ENCODE results near the gene RPL9. TPM values are rescaled to one million over a fixed set of nuclear protein-coding genes. Genes with fewer than 3 reads are reported as not detected.
"Not testable (repeated sequence)": the region's sequence is repeated elsewhere in the genome, so short reads cannot be mapped to it uniquely, and the experiment has no call there.

Gene RPL9
- total RNA-seq, 1 donor, result 1,693 TPM

DNA sequence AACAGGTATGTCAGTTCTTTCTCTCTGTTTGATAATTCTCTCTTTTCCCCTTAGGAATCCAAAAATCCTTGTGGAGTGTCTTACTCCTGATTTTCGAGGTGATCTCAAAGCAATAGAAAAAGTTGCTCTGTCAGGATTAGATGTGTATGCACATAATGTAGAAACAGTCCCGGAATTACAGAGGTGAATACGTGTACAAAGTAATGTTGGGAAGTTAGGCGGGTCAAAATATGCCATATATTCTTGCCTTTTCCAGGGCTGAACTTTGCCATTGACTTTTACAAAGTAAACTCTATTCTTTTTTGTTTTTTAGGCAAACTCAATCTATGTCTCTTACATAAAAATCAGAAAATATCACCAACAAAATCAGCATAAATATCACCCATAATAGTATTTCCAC lies 8.7 kb upstream of the RPL9 start:
- DNase-seq (ENCODE audit: low read depth in 2 of 3, low spot score in 2 of 3), result no peak

DNA sequence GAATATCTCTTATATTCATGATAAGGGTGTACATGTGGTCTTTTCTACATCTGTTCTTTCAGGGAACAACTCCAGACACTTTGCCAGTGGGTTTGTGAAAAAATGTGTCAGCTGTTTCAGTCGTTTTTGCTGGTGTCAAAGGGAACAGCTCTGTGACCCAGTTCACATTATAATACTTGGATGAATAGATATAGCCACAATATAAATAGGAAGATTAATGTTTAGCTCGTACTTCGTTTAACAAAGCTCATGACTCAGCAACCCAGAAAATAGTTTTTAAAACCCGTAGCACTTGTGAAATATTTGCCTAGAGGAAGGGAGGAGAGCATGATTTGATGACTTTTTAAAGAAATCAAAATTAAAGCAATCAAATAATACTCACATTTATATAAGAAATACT lies 8.0 kb upstream of the RPL9 start:
- no peak for DNase-seq (ENCODE audit: low read depth in 2 of 3, low spot score in 2 of 3)

DNA sequence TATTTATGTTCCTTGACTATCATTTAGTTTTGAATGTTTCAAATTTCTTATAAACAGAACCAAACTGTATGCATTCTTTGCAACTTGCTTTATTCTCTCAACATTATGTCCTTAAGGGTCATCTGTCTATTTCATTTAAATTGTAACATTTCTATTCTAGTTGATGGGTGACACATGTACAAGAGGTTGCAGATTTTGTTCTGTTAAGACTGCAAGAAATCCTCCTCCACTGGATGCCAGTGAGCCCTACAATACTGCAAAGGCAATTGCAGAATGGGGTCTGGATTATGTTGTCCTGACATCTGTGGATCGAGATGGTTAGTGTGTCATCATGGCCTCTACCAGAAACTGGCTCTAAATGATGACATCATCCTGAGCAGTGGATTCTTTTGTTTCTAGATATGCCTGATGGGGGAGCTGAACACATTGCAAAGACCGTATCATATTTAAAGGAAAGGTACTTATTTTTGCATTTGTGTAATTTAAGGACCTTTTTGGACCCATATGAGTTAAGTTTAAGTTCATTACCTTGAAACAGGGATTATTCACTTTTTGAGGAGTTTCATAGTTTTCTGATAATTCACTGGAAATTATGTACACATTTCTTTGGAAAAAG lies 6.3 kb upstream of the RPL9 start:
- DNase-seq (ENCODE audit: low read depth in 2 of 3, low spot score in 2 of 3), result peak in 2 of 3 donors; percentile 38 to 63

DNA sequence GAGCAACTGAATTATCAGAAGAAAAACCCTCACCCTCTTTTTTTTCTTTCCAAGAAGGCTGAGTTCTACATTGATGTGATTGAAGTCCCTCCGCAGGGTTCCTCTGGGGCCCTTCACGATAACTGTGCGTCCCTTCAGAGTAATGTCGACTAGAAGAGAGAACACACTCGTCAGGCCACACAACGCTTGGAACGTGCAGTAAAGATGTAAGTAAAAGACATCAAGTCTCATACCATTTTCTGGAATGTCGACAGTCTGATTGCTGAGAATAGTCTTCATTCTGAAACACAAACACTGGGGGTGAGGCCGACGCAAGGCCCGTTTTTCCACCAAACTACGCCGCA lies 589 bp downstream of the RPL9 start:
- DNase-seq (ENCODE audit: low read depth in 2 of 3, low spot score in 2 of 3), result not testable (repeated sequence)

DNA sequence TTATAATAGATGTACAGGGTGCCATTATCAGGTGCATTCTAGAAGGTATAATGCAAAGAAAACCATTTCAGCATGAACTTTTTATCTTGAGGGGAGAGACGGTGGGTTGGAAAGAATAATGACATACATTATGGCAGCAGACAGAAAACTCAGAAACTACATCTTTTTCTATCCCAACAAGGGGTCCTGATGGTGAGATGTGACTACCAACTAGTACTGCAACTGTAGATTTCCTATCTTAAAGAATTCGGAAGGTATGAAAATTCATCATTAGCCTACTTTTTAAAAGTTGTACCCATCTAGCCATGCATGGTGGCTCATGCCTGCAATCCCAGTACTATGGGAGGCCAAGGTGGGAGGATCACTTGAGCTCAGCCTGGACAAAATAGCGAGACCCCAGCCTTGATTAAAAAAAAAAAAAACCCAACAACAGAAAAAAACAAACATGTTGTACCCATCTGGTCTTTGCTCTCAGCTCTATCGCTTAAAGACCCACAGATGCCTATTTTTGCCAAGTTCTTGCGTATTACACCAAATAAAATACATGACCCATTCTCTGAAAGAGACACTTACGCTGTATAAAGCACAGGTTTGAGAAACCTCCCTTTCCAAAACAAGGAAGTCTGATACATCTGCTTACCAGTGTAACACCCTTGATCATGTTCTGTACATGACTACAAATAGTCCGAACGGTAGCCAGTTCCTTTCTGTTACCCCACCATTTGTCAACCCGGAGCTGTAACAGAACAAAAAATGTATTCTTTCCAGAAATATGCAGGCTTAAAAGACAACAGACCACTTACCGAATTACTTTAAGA lies 1.6 kb downstream of the RPL9 start:
- no peak for DNase-seq (ENCODE audit: low read depth in 2 of 3, low spot score in 2 of 3)

DNA sequence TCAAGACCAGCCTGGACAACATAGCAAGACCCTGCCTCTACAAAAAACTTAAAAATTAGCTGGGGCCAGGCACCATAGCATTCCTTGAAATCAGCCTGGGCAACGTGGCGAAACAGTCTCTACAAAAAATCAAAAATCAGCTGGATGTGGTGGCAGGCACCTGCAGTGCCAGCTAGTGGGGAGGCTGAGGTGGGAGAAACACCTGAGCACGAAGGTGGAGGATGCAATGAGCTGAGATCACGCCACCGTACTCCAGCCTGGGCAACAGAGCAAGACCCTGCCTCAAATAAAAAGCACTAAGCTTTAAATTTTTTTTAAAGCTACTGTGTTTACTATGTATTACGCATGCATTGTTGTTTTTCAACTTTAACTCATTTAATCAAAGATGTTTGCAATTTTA lies 3.2 kb downstream of the RPL9 start:
- no peak for DNase-seq (ENCODE audit: low read depth in 2 of 3, low spot score in 2 of 3)

DNA sequence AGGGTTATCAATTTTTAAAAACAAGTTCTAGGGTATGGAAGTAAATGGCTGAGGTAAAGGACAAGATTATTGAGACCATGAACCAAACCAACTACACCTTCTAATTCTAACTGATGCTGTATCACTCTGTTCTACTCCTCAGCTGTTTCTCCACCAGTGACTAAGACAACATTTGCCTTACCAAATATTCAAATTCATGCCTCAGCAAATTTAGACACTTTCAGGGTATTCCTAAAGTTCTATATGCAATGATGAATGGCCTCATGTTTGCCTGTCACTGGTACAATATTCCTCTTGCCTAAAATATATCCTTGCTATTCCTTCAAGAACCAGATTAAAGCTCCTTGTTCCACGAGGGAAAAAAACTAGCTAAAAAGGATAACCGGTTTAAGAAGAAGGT lies 5.0 kb downstream of the RPL9 start:
- no peak for DNase-seq (ENCODE audit: low read depth in 2 of 3, low spot score in 2 of 3)

DNA sequence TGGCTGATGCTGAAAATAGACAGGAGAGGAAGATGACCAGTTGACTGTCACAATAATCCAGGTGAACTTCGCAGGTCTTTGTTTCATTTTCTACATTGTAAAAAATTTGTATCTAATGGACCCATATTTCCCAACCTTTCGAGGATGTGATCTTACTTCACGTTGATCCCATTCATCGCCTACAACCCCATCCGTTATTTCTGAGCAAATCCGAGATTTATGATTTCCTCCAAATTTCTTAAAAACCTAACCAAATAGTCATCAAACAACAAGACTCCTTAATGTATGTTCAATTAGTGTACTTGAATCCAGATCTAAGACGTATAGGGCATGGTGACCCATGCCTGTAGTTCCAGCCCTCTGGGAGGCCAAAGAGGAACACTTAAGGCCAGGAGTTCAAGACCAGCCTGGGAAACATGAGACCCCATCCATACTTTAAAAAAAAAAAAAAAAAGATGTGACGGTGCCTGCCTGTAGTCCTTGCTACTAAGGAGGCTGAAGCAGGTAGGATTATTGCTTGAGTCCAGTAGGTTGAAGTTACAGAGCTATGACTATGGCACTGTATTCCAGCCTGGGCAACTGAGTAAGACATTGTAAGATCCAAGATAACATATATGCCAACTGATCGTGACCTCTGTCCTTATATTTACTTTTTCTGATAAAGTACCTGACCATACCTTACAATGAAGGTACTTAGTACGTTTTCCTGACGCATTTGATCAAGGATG lies 5.7 kb downstream of the RPL9 start:
- DNase-seq (ENCODE audit: low read depth in 2 of 3, low spot score in 2 of 3), result no peak

DNA sequence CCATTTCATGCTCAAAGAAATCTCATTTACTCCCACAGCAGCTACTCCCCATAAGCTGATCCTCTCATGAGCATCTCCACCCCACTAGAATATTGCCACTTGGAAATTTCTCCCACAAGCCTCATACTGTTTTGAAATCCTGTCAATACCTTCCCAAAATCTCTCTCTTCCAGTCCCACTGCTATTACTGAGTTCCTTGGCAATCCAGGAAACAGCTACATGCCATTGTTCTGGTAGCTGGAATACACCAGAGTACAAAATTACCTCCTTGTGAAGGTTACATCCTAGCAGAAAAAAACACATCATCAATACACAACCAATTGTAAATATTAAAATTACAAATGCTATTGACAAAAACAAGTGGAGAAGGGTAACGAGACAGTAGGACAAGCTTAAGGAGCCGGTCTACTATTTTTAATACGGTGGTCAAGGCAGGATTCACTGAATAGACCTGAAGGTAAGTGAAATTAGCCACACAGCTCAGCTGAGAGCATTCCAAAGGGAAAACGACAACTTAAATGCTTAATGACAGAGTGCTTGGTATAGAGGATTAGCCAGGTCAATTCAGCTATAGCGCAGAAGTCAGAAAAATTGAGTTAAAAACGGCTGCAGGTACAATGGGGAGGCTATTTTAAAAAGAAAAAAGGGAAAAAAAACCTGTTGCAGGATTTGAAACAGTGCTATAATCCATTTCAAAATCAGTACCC lies 6.4 kb downstream of the RPL9 start:
- DNase-seq (ENCODE audit: low read depth in 2 of 3, low spot score in 2 of 3), result no peak

DNA sequence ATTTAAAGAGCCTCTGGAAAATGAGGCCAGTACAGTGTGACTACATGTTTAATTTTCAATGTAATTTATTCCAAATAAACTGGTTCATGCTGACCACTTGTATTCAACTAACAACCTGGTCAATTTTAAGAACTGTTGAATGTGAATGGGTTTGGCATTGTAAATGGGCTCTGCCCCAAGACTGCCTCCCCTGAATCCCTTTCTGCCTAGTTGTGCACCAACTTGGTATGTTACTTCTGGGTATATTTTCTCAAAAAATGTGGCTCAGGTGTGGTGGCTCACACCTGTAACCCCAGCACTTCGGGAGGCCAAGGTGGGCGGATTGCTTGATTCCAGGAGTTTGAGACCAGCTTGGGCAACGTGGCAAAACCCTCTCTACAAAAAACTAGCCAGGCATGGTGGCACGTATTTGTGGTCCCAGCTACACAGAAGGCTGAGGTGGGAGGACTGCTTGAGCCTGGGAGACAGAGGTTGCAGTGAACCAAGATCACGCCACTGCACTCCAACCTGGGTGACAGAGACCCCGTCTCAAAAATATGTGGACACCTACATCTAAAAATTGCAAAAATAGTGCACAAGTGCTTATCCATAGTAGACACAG lies 7.2 kb downstream of the RPL9 start:
- no peak for DNase-seq (ENCODE audit: low read depth in 2 of 3, low spot score in 2 of 3)

DNA sequence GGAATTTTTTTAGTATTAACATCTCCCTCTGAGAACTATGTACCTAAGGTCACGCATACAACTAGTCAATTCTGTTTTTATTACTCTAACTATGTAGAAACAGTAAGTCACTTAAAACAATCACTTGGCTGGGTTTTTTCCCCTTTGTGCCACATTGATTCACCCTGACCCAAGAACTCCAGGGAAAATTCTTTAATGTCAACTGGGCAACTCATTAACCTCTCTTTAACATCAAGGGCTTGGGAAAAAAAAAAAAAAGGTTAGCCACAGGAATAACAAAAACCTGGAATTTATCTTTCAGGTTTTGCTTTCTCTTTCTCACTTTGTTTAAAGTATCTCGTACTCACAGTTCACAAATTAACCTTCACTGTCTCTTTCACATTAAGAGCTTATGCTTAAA lies 8.1 kb downstream of the RPL9 start:
- no peak for DNase-seq (ENCODE audit: low read depth in 2 of 3, low spot score in 2 of 3)

DNA sequence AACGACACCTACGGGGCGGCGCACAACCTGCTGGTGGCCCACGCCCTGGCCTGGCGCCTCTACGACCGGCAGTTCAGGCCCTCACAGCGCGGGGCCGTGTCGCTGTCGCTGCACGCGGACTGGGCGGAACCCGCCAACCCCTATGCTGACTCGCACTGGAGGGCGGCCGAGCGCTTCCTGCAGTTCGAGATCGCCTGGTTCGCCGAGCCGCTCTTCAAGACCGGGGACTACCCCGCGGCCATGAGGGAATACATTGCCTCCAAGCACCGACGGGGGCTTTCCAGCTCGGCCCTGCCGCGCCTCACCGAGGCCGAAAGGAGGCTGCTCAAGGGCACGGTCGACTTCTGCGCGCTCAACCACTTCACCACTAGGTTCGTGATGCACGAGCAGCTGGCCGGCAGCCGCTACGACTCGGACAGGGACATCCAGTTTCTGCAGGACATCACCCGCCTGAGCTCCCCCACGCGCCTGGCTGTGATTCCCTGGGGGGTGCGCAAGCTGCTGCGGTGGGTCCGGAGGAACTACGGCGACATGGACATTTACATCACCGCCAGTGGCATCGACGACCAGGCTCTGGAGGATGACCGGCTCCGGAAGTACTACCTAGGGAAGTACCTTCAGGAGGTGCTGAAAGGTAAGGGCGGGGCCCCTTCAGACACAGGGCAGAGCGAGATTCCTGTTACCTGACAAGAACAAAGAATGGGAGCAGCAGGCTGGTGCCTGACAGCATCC lies 11.7 kb downstream of the RPL9 start:
- DNase-seq (ENCODE audit: low read depth in 2 of 3, low spot score in 2 of 3), result peak in 2 of 3 donors; percentile 82 to 84

DNA sequence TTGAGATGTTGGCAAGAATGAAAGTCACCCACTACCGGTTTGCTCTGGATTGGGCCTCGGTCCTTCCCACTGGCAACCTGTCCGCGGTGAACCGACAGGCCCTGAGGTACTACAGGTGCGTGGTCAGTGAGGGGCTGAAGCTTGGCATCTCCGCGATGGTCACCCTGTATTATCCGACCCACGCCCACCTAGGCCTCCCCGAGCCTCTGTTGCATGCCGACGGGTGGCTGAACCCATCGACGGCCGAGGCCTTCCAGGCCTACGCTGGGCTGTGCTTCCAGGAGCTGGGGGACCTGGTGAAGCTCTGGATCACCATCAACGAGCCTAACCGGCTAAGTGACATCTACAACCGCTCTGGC lies 12.3 kb downstream of the RPL9 start:
- no peak for DNase-seq (ENCODE audit: low read depth in 2 of 3, low spot score in 2 of 3)

DNA sequence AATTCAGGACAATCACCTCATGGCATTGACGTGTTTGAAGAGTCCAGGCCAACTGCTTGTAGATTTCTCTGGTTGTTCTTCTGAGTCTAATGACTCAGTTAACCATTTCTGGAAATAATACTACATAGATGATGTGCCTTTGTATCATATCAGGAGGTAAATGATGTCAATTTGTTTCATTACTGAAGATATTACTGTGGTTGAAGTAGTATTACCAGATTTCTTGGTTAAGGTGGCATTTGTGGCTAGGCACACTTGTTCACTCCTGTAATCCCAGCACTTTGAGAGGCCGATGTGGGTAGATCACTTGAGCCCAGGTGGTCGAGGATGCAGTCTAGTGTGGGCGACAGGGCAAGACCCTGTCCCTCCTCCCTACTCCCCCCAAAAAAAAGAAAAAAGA lies 15.7 kb downstream of the RPL9 start:
- no peak for DNase-seq (ENCODE audit: low read depth in 2 of 3, low spot score in 2 of 3)

DNA sequence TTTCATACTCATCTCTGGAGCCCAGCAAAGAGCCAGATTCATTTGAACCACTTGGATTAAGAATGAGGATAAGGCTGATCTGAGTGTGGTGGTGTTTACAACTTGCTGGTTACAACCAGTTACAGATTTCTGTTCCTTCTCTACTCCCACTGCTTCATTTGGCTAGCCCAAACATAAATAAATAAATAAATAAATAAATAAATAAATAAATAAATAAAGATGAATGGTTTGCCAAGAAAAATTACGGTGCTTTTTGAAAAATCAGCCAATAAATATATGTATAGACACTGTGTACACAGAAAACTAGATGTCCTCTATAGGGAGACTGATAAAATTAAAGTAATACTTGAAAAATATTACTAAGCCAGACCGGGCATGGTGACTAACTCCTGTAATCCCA lies 17.1 kb downstream of the RPL9 start:
- DNase-seq (ENCODE audit: low read depth in 2 of 3, low spot score in 2 of 3), result no peak

DNA sequence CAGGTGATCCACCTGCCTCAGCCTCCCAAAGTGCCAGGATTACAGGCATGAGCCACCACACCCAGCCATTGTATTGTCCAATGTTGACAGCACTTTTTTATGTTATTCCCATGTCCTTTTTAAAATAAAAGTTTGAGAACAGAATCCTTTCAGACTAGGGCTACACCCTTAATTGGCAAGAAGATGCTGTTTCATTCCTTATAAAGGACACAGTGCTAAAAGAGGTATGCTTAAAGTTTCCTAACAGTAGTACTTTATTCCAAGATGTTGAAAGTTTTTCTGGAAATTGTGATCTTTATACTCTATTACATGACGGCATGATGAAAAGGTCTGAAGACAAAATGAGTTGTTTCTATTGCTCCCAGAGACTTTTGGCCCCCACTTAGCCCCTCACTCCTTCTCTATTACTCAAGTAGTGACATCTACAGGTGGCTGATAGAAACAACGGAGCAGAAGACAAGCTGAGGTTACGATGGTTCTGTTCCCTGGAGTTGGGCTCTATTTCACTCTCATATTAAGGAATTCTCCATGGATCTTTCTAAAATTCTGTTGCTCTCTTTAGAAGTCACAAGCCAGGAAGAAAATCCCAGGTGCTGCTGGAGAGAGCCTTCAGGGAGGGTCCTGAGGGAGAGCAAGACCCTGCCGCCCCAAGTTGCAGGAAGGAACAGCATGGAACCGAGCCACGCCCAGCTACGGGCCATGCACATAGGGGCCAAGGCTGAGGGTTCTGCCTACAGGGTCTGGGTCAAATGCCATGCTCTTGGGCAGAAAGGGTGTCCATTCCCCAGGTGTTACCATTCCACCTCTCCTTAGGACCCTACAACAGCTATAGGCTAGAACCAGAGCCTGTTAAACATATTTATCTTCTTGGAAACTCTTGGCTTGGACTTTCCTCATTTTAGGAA lies 22.8 kb downstream of the RPL9 start:
- DNase-seq (ENCODE audit: low read depth in 2 of 3, low spot score in 2 of 3), result no peak

DNA sequence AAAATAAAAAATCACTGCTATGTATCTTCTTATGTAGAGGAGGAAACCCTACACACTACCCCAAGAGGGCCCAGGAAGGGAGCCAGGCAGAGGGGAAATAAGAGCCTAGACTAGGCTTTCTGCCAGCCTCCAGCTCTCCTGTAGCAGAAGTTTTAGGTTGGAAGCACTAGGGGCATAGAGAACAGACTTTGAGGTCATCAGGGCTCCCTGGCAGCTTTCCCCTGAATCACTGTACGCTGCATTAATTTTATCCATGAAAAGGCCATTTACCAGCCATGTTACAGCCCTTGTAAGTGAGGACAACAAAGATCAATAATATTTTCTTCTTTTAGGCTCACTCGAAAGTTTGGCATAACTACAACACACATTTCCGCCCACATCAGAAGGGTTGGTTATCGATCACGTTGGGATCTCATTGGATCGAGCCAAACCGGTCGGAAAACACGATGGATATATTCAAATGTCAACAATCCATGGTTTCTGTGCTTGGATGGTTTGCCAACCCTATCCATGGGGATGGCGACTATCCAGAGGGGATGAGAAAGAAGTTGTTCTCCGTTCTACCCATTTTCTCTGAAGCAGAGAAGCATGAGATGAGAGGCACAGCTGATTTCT lies 24.7 kb downstream of the RPL9 start:
- DNase-seq (ENCODE audit: low read depth in 2 of 3, low spot score in 2 of 3), result no peak

DNA sequence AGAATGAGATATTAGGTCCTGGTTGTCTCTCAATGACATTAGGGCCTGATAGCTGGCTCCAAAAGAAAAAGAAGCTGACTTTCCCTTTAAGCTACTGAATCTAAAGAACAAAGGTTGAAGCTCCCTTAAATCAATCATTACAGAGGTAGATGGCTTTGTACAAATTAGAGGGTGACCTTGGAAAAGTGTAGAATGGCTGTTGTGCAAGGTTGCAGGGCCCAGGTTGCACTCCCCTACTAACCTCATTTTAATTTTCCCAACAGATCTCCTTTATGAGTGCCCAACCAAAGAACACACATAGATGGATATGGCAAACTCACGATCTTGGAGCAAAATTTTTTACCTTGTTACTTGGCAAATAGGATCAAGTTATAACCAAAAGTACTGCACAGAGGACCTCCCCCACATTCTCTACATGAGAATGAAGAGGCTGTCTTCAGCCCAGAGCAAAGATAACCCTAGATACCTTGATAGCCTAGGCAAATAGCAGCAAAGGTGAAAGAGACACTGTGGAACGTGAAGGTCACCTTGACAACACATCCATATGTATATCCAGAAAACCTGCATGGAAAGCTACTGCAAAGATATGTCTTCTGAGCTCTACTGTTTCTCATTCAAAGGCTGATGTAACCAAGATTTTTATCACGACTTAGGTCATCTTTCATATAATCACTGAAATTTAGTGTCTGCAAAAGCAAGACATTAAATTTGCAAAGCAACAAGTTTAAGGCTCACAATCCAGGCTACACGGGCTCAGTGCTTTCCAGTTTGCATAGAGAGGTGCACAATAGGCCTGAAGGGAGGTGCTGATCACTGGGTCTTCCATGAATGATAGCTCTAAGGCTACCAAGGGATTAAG lies 29.0 kb downstream of the RPL9 start:
- no peak for DNase-seq (ENCODE audit: low read depth in 2 of 3, low spot score in 2 of 3)
